Calu3 (cell line): ENCODE data around the gene S100A10. TPM values are rescaled to one million over a fixed set of nuclear protein-coding genes. Genes with fewer than 3 reads are reported as not detected.

Experiments used
- BruUV-seq: library from RNA; stranded (reverse); fragments of 400-500 nt; replicated peaks from 2 replicates; lab custom pipeline; 2021; lab: Mats Ljungman, UMichigan
- CTCF ChIA-PET: fragments of 300-600 bp; sonication (Branson Sonifier 250); formaldehyde crosslinking; loops from one replicate; lab custom pipeline; 2022; ENCODE audit warnings: antibody characterized with exemption; lab: Charles Lee
- DNase-seq: peaks from one replicate; pipeline ENCODE4 v3.0.0; 2022
- H3K27ac Mint-ChIP-seq: one replicate; pipeline ENCODE4 v1.8.0; 2022; ENCODE audit warnings: mixed read lengths; ENCODE audit not compliant: unreplicated experiment
- H3K27me3 Mint-ChIP-seq: one replicate; pipeline ENCODE4 v1.8.0; 2022; ENCODE audit warnings: mixed read lengths; ENCODE audit not compliant: unreplicated experiment
- H3K36me3 Mint-ChIP-seq: one replicate; pipeline ENCODE4 v1.8.0; 2022; ENCODE audit warnings: mild to moderate bottlenecking, moderate library complexity, mixed read lengths; ENCODE audit not compliant: insufficient read depth, unreplicated experiment
- H3K4me1 Mint-ChIP-seq: one replicate; pipeline ENCODE4 v1.8.0; 2022; ENCODE audit warnings: mild to moderate bottlenecking, low read depth, mixed read lengths; ENCODE audit not compliant: unreplicated experiment
- H3K4me3 Mint-ChIP-seq: one replicate; pipeline ENCODE4 v1.8.0; 2022; ENCODE audit warnings: mild to moderate bottlenecking, low read depth, moderate library complexity, mixed read lengths; ENCODE audit not compliant: unreplicated experiment
- H3K9me3 Mint-ChIP-seq: one replicate; pipeline ENCODE4 v1.8.0; 2022; ENCODE audit warnings: low read depth, mixed read lengths; ENCODE audit not compliant: unreplicated experiment
- intact Hi-C: fragments of 100-400 bp; cut with micrococcal nuclease; formaldehyde crosslinking; loops from one replicate; pipeline ENCODE4 v1.10.0; 2022; ENCODE audit not compliant: unreplicated experiment
- total RNA-seq: library from RNA; stranded (reverse); gene quantifications from 2 replicates; pipeline ENCODE4 v1.2.3, GENCODE V29; 2022
- TF ChIP-seq, protein P1 (sequence below): fragments of 200-600 bp; IDR thresholded peaks from one replicate; pipeline ENCODE4 v1.8.0; 2022; ENCODE audit warnings: antibody characterized with exemption; ENCODE audit not compliant: unreplicated experiment

Gene S100A10
- total RNA-seq, 1 experiment from 2014 or later: 882 TPM

GRCh38 chr1:151977662-151978230 is 15.9 kb downstream of the S100A10 start:
- intact Hi-C loops: no loop called here
- Mint-ChIP-seq H3K4me3 (no peak overlapping the region), H3K36me3 (peaks cover 49% of the 10 kb centered on the region), H3K27me3 (no peaks in the 10 kb centered on the region), H3K4me1 (peaks cover 84% of the 10 kb centered on the region), H3K9me3 (no peaks in the 10 kb centered on the region), H3K27ac (peak overlapping the region; percentile 42)
- TF ChIP-seq, protein P1, sequence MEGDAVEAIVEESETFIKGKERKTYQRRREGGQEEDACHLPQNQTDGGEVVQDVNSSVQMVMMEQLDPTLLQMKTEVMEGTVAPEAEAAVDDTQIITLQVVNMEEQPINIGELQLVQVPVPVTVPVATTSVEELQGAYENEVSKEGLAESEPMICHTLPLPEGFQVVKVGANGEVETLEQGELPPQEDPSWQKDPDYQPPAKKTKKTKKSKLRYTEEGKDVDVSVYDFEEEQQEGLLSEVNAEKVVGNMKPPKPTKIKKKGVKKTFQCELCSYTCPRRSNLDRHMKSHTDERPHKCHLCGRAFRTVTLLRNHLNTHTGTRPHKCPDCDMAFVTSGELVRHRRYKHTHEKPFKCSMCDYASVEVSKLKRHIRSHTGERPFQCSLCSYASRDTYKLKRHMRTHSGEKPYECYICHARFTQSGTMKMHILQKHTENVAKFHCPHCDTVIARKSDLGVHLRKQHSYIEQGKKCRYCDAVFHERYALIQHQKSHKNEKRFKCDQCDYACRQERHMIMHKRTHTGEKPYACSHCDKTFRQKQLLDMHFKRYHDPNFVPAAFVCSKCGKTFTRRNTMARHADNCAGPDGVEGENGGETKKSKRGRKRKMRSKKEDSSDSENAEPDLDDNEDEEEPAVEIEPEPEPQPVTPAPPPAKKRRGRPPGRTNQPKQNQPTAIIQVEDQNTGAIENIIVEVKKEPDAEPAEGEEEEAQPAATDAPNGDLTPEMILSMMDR: no peak
- DNase-seq: no peak
- BruUV-seq: no TSS peak
- CTCF ChIA-PET: interaction anchor here (1.9 to 4.4 kb wide), 4 partner anchors 10 to 26 kb away, joined by 4 to 46 read pairs (median 18); no protein-coding TSS in a partner anchor

GRCh38 chr1:151976858-151977257 is 16.8 kb downstream of the S100A10 start:
- no TSS peak for BruUV-seq
- H3K27ac Mint-ChIP-seq: peak overlapping the region; percentile 62
- peak; percentile 55 for DNase-seq
- H3K4me1 Mint-ChIP-seq: peaks cover 84% of the 10 kb centered on the region
- no peak overlapping the region for H3K4me3 Mint-ChIP-seq
- intact Hi-C loops: no loop called here
- CTCF ChIA-PET: interaction anchor here (0.6 to 4.4 kb wide), 6 partner anchors 9 to 27 kb away, joined by 4 to 46 read pairs (median 10); no protein-coding TSS in a partner anchor
- H3K27me3 Mint-ChIP-seq: no peaks in the 10 kb centered on the region
- TF ChIP-seq, protein P1: no peak
- no peaks in the 10 kb centered on the region for H3K9me3 Mint-ChIP-seq
- H3K36me3 Mint-ChIP-seq: peaks cover 46% of the 10 kb centered on the region

DNA sequence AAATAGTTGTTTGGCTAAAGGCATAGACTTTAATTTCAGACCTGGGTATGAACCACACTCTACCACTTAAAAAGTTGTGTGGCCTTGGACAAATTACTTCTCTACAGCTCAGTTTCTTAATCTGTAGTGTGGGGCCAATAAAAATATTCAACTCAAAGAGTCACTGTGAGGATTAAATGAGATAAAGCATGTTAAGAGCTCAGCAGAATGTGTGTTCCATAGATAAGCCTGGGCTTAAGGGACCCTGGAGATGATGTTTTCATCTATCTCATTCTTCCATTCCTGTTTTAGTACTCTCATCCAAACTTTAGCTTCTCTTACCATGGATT is 17.7 kb downstream of the S100A10 start:
- intact Hi-C loops: no loop called here
- peaks cover 83% of the 10 kb centered on the region for H3K4me1 Mint-ChIP-seq
- H3K27ac Mint-ChIP-seq: no peak overlapping the region
- peaks cover 38% of the 10 kb centered on the region for H3K36me3 Mint-ChIP-seq
- no peaks in the 10 kb centered on the region for H3K27me3 Mint-ChIP-seq
- no peak overlapping the region for H3K4me3 Mint-ChIP-seq
- CTCF ChIA-PET: interaction anchor here (1.7 to 4.4 kb wide), 5 partner anchors 8 to 25 kb away, joined by 6 to 46 read pairs (median 13); no protein-coding TSS in a partner anchor
- no TSS peak for BruUV-seq
- TF ChIP-seq, protein P1: no peak
- no peak for DNase-seq
- H3K9me3 Mint-ChIP-seq: no peaks in the 10 kb centered on the region

- peak overlapping the region; percentile 48 for H3K27ac Mint-ChIP-seq
- no peak overlapping the region for H3K4me3 Mint-ChIP-seq
Measured at GRCh38 chr1:151975311-151976014, 18.2 kb downstream of the S100A10 start.

More at GRCh38 chr1:151975311-151976014, 18.2 kb downstream of the S100A10 start:
- CTCF ChIA-PET: interaction anchor here (1.7 to 4.4 kb wide), 5 partner anchors 8 to 26 kb away, joined by 6 to 46 read pairs (median 13); no protein-coding TSS in a partner anchor
- no TSS peak for BruUV-seq
- TF ChIP-seq, protein P1: no peak
- Mint-ChIP-seq H3K4me1 (peaks cover 79% of the 10 kb centered on the region), H3K36me3 (peaks cover 32% of the 10 kb centered on the region), H3K27me3 (no peaks in the 10 kb centered on the region), H3K9me3 (no peaks in the 10 kb centered on the region)
- intact Hi-C loops: no loop called here
- no peak for DNase-seq
